C4-2B (cell line): ENCODE results near the gene KNTC1.

Experiments
- CTCF ChIP-seq: fragments of 450-650 bp; conservative IDR thresholded peaks from 2 replicates; pipeline ENCODE4 v1.5.1; 2017; ENCODE audit warnings: mild to moderate bottlenecking
- ZFX ChIP-seq: fragments of 450-650 bp; IDR thresholded peaks from 2 replicates; pipeline ENCODE4 v1.6.1; 2017

GRCh38 chr12:122665759-122666158 lies 138.7 kb downstream of the KNTC1 start:
- TF ChIP-seq CTCF (no peak), ZFX (no peak)
